HFFc6 (cell line): ENCODE measurements around the gene ZNF775. TPM values are rescaled to one million over a fixed set of nuclear protein-coding genes. Genes with fewer than 3 reads are reported as not detected.

ENCODE experiments used
- DNase-seq: peaks from one replicate; pipeline ENCODE4 v3.0.0-alpha.2; 2018
- H3K27ac Mint-ChIP-seq: 2 replicates; pipeline ENCODE4 v1.8.0; 2020; ENCODE audit warnings: mild to moderate bottlenecking, mixed read lengths
- H3K27me3 Mint-ChIP-seq: 2 replicates; pipeline ENCODE4 v1.8.0; 2021; ENCODE audit warnings: mild to moderate bottlenecking, moderate library complexity, mixed read lengths; ENCODE audit not compliant: insufficient read depth
- H3K36me3 Mint-ChIP-seq: 2 replicates; pipeline ENCODE4 v1.8.0; 2021; ENCODE audit warnings: low read depth, mixed read lengths
- H3K4me1 Mint-ChIP-seq: 2 replicates; pipeline ENCODE4 v1.8.0; 2020; ENCODE audit warnings: low read depth, mixed read lengths
- H3K4me3 Mint-ChIP-seq: 2 replicates; pipeline ENCODE4 v1.8.0; 2020; ENCODE audit warnings: mild to moderate bottlenecking, moderate library complexity, mixed read lengths
- H3K9me3 Mint-ChIP-seq: 2 replicates; pipeline ENCODE4 v1.8.0; 2020; ENCODE audit warnings: mild to moderate bottlenecking, mixed read lengths
- total RNA-seq, 6 experiments: library from RNA; stranded (reverse); fragmentation: NEBNext Ultra II Directional; extraction: Animal tissue kit (Norgen Biotek cat#: 25700); gene quantifications; 2 replicates in 1 of 6; 3 replicates in 5 of 6; pipeline ENCODE4 v1.2.3, GENCODE V29; 2021
- TF ChIP-seq, protein P1 (sequence below): fragments of 200-600 bp; sonication (generic); IDR thresholded peaks from 2 replicates; pipeline ENCODE4 v1.5.0; 2021; ENCODE audit warnings: antibody characterized with exemption, mild to moderate bottlenecking

Gene ZNF775
- total RNA-seq, 6 experiments from 2014 or later: 2.7 to 3.8 (median 2.9) TPM

DNA sequence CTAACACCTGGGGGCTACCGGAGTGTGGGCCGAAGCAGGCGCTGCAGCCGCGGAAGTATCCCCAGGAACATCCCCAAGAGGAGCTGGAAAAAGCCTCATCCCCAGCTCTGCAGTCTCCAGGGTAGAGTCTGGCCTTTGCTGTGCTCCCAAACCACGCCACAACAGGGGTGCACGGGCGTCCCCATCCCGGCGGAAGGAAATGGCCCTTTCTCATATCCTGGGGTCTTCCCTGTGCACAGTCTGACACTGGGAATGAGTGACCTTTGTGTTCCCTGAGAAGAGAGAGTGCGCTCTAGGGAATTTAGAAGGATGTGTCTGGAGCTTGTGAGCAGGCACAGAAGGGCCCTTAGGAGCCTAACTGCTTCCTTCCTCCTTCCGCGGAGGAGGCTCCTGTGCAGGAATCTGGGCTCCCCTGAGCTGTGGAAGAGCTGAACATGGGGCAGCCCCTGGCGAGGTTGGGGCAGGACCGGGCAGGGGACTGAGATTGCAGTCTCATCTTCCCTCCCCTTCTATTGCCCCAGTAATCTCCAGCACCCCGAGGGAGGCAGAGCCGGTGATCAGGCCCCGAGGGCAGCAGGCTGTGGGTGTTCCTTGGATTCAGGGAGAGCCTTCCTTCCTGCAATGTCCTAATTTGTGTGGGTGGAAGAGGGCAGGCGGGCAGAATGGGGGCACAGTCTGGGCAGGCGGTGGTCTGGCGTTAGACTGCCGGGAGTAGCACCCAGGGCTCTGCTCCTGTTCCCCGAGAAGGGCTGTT, 9.2 kb upstream of the ZNF775 start:
- peaks cover 5% of the 10 kb centered on the region for H3K36me3 Mint-ChIP-seq
- no peak for DNase-seq
- TF ChIP-seq, protein P1, sequence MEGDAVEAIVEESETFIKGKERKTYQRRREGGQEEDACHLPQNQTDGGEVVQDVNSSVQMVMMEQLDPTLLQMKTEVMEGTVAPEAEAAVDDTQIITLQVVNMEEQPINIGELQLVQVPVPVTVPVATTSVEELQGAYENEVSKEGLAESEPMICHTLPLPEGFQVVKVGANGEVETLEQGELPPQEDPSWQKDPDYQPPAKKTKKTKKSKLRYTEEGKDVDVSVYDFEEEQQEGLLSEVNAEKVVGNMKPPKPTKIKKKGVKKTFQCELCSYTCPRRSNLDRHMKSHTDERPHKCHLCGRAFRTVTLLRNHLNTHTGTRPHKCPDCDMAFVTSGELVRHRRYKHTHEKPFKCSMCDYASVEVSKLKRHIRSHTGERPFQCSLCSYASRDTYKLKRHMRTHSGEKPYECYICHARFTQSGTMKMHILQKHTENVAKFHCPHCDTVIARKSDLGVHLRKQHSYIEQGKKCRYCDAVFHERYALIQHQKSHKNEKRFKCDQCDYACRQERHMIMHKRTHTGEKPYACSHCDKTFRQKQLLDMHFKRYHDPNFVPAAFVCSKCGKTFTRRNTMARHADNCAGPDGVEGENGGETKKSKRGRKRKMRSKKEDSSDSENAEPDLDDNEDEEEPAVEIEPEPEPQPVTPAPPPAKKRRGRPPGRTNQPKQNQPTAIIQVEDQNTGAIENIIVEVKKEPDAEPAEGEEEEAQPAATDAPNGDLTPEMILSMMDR: no peak
- peaks cover 16% of the 10 kb centered on the region for H3K4me1 Mint-ChIP-seq
- peak overlapping the region; percentile 96 for H3K4me3 Mint-ChIP-seq
- H3K27me3 Mint-ChIP-seq: peaks cover 6% of the 10 kb centered on the region
- H3K9me3 Mint-ChIP-seq: no peaks in the 10 kb centered on the region
- peak overlapping the region; percentile 98 for H3K27ac Mint-ChIP-seq

DNA sequence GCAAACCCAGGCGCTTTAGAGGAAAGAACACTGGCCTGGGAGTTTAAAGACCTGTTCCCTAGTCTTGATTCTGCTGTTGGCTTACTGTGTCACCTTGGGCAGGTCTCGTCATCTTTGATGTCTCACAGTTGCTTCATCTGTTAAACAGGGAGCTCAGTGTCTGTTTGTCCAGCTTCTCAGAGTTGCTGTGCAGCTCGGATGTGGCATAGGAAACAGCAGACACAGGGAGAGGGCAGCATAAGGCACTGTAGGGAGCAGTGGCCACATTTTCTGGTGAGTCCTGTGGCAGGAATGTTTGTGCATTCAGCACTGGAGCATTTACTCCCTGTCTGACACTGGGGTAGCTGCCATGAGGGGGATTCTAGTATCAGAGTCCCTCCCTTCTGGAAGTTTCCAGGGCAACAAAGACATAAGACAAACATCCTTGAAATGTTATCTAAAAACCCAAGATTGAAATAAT, 8.5 kb upstream of the ZNF775 start:
- peaks cover 16% of the 10 kb centered on the region for H3K4me1 Mint-ChIP-seq
- H3K36me3 Mint-ChIP-seq: peaks cover 5% of the 10 kb centered on the region
- DNase-seq: peak; percentile 72
- TF ChIP-seq, protein P1: 0 out of 2 replicates have a peak, but pooled peaks have one; percentile 10
- H3K27me3 Mint-ChIP-seq: peaks cover 6% of the 10 kb centered on the region
- H3K9me3 Mint-ChIP-seq: no peaks in the 10 kb centered on the region
- H3K4me3 Mint-ChIP-seq: peak overlapping the region; percentile 96
- peak overlapping the region; percentile 98 for H3K27ac Mint-ChIP-seq

DNA sequence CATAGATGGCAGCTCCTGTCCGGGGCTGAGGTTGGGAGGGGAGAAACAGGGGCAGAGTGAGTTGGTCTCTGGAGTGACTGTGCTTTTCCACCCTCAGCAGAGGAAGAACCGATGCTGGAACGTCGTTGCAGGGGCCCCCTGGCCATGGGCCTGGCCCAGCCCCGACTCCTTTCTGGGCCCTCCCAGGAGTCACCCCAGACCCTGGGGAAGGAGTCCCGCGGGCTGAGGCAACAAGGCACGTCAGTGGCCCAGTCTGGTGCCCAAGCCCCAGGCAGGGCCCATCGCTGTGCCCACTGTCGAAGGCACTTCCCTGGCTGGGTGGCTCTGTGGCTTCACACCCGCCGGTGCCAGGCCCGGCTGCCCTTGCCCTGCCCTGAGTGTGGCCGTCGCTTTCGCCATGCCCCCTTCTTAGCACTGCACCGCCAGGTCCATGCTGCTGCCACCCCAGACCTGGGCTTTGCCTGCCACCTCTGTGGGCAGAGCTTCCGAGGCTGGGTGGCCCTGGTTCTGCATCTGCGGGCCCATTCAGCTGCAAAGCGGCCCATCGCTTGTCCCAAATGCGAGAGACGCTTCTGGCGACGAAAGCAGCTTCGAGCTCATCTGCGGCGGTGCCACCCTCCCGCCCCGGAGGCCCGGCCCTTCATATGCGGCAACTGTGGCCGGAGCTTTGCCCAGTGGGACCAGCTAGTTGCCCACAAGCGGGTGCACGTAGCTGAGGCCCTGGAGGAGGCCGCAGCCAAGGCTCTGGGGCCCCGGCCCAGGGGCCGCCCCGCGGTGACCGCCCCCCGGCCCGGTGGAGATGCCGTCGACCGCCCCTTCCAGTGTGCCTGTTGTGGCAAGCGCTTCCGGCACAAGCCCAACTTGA, 7.8 kb upstream of the ZNF775 start:
- peak overlapping the region; percentile 98 for H3K27ac Mint-ChIP-seq
- H3K9me3 Mint-ChIP-seq: no peaks in the 10 kb centered on the region
- peaks cover 5% of the 10 kb centered on the region for H3K36me3 Mint-ChIP-seq
- H3K4me3 Mint-ChIP-seq: peak overlapping the region; percentile 96; the same call in 1 of the 2 replicates
- peaks cover 9% of the 10 kb centered on the region for H3K27me3 Mint-ChIP-seq
- DNase-seq: no peak
- TF ChIP-seq, protein P1: no peak
- H3K4me1 Mint-ChIP-seq: peaks cover 24% of the 10 kb centered on the region

DNA sequence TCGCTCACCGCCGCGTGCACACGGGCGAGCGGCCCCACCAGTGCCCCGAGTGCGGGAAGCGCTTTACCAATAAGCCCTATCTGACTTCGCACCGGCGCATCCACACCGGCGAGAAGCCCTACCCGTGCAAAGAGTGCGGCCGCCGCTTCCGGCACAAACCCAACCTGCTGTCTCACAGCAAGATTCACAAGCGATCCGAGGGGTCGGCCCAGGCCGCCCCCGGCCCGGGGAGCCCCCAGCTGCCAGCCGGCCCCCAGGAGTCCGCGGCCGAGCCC, 7.2 kb upstream of the ZNF775 start:
- TF ChIP-seq, protein P1: no peak
- Mint-ChIP-seq H3K4me3 (no peak overlapping the region), H3K27ac (no peak overlapping the region), H3K9me3 (no peaks in the 10 kb centered on the region), H3K4me1 (peaks cover 24% of the 10 kb centered on the region), H3K27me3 (peaks cover 9% of the 10 kb centered on the region), H3K36me3 (peaks cover 5% of the 10 kb centered on the region)
- no peak for DNase-seq

DNA sequence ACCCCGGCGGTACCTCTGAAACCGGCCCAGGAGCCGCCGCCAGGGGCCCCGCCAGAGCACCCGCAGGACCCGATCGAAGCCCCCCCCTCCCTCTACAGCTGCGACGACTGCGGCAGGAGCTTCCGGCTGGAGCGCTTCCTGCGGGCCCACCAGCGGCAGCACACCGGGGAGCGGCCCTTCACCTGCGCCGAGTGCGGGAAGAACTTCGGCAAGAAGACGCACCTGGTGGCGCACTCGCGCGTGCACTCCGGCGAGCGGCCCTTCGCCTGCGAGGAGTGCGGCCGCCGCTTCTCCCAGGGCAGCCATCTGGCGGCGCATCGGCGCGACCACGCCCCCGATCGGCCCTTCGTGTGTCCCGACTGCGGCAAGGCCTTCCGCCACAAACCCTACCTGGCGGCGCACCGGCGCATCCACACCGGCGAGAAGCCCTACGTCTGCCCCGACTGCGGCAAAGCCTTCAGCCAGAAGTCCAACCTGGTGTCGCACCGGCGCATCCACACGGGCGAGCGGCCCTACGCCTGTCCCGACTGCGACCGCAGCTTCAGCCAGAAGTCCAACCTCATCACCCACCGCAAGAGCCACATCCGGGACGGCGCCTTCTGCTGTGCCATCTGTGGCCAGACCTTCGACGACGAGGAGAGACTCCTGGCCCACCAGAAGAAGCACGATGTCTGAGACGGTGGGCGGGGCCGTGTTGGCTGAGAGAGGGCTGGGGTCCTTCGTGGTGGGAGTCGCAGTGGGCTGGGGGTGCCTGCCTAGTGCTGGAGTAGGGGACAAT, 6.7 kb upstream of the ZNF775 start:
- no peak overlapping the region for H3K4me3 Mint-ChIP-seq
- TF ChIP-seq, protein P1: no peak
- peaks cover 5% of the 10 kb centered on the region for H3K36me3 Mint-ChIP-seq
- H3K9me3 Mint-ChIP-seq: no peaks in the 10 kb centered on the region
- H3K4me1 Mint-ChIP-seq: peaks cover 25% of the 10 kb centered on the region
- H3K27ac Mint-ChIP-seq: no peak overlapping the region
- no peak for DNase-seq
- peaks cover 9% of the 10 kb centered on the region for H3K27me3 Mint-ChIP-seq
